Esophagus squamous epithelium (tissue), 4 donors: ENCODE results near the gene RGL4.

Experiments
- POLR2A ChIP-seq, 4 donors: fragments of 450-650 bp; IDR thresholded peaks; one replicate each; pipeline ENCODE4 v1.6.1; 2017; ENCODE audit warnings: antibody characterized with exemption in 4 of 4, mild to moderate bottlenecking in 4 of 4, moderate library complexity in 3 of 4
- TF ChIP-seq, protein P1 (sequence below), 6 experiments: fragments of 450-650 bp in 4 of 6; fragments of 200-600 bp in 2 of 6; sonication (generic) in 2 of 6; IDR thresholded peaks; one replicate each; pipeline ENCODE4 v1.5.1; 2016 to 2019; ENCODE audit warnings: antibody characterized with exemption in 6 of 6, mild to moderate bottlenecking in 4 of 6, moderate library complexity in 4 of 6

DNA sequence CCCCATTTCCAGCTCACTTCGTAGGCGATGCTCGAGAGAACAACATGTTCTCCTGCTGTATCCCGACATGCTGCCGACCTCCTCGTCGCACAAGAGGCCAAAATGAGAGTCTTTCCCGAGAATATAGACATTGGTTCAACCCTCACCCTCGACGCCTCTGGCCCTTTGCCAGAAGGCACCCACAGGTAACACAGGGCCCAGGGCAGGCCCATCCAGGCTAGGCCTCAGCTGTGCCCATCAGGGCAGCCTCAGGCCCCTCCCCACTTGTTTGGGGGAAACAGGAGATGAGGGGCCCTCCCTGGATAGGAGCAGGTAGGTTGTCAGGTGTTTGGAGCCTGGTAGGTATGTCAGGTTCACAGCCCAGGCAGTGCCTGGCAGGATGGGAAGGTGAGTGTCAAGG lies 2.7 kb upstream of the RGL4 start:
- TF ChIP-seq, protein P1, sequence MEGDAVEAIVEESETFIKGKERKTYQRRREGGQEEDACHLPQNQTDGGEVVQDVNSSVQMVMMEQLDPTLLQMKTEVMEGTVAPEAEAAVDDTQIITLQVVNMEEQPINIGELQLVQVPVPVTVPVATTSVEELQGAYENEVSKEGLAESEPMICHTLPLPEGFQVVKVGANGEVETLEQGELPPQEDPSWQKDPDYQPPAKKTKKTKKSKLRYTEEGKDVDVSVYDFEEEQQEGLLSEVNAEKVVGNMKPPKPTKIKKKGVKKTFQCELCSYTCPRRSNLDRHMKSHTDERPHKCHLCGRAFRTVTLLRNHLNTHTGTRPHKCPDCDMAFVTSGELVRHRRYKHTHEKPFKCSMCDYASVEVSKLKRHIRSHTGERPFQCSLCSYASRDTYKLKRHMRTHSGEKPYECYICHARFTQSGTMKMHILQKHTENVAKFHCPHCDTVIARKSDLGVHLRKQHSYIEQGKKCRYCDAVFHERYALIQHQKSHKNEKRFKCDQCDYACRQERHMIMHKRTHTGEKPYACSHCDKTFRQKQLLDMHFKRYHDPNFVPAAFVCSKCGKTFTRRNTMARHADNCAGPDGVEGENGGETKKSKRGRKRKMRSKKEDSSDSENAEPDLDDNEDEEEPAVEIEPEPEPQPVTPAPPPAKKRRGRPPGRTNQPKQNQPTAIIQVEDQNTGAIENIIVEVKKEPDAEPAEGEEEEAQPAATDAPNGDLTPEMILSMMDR (IDR thresholded peaks at IDR 0.05) = no peak
- TF ChIP-seq POLR2A (IDR thresholded peaks at IDR 0.05) = no peak
